HuH-7.5 (cell line): ENCODE results near the gene SLC12A7.

Experiments used
- DNase-seq: peaks from one replicate; pipeline ENCODE4 v3.0.0; 2011; ENCODE audit warnings: low spot score

The SLC12A7 gene

DNA sequence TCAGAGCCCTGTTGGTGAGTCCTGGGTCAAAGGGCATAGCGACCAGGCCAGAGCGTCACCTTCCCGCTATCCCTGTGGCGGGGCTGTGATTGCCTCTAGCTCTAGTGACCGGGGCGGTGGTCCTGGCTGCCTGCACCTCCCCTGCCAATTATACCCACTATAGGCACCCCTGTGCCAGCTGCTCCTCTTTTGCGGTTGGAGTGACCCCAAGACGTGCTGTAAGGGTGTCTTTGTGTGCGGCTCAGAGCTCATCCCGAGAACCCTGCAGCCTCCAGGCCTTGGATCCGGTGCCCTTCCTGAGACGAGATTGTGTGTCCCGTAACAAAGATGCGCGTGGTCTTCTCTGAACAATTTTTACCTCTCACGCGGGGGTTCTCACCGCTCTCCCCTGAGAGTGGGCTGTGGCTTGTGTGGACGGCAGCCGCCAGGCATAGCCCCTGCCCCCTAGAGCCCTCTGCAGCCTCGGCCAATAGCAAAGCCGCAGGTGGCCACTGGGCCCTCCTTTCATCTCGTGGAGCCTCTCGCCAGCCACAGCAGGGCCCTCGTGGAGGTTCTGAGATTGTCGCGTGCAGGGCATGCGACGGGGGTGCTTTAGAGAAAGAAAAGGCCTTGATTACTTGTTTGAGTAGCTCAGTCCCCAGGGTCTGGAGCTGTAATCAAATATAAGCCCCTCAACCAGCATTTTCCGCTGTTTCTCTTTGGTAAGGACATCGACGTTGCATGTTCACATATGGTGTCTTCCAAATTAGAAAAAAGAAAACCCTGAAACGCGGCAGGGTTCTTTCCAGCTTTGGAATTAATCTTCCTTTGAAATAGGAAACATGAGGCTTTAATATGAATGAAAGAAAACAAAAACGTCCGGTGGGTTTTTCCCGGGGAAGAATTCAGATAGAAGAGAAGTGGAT lies 92.6 kb downstream of the SLC12A7 start:
- no peak for DNase-seq

DNA sequence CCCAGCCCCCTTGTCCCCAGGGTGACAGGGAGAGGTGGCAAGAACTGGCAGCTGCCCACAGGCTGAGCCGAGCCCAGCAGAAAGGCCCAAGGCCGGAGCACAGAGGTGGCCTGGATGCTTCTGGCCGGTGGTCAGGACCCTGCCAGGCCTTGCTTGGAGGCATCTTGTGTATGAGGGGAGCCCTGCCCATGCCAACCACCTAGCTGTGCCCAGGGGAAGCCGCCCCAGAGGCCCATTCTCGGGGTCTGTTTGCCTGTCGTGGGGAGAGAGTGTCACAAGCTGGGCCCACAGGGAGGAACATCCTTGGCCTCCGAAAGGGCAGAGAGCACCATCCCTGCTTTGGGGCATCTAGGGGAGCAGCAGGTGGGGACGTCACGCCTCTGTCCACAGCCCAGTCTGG lies 93.3 kb downstream of the SLC12A7 start:
- DNase-seq: no peak

DNA sequence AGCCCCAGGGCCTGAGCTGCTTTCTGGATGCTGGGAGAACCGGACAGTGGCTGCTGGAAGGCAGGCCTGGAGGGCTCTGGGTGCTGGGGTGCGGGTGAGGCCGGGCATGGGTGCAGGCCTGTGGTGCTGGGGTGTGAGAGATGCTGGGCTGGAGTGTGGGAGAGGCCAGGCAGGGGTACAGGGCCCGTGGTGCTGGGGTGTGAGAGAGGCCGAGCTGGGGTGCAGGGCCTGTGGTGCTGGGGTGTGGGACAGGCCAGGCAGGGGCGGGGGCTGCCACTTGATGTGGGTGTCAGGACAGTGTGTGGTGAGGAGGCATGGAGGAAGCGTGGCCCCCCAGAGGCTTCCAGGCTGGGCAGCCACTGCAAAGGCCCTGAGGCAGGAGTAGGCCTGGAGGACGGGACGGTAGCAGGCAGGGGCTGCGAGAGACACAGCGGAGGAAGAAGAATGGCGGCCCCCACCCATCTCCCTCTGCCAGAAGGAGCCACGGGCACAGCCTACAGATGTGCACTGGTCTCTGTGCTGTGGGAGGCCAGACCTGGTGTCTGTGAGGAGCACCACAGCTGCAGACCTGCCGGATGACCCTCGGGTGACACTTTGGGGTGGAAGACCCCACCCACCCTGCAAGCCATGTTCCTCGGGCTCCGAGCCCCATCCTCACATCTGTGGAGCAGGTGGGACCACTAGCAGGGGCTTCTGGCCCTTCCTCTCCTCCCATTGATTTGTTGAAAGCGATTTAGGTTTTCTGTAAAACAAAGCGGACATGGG lies 94.0 kb downstream of the SLC12A7 start:
- DNase-seq: no peak

DNA sequence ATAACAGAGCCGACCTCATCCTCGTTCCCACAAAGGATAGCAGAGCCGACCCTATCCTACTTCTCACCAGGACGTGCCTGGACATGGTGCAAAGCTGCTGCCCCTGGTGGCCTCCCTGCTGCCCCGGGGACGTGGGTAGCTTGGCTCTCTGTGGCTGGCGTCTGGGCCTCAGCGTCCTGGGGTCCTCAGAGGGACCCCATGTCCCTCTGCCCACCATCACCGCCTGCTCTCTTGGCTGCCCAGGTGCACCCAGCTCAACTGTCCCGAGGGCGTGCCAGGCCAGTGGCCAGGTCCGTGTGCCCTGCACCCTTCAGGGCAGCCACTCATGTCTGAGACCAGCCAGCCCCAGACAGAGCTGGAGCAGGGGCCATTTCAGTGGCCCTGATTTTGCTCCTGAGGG lies 94.8 kb downstream of the SLC12A7 start:
- DNase-seq: no peak

DNA sequence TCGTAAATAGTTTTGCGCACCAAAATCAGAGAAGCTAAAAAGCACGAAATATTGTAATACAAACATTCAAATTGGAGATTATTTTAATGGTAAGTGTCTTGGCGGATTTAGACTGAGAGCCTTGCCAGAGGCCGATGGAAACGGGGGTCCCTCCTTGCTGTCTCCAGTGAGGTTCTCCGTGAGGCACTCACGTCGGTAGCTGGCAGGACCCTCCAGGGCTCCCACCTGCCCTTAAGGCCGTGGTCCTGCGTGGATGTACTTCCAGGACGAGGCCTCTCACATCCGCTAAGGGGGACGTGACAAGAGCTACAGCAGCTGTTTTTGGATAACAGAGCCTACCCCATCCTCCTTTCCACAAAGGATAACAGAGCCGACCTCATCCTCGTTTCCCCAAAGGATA lies 95.4 kb downstream of the SLC12A7 start:
- no peak for DNase-seq

DNA sequence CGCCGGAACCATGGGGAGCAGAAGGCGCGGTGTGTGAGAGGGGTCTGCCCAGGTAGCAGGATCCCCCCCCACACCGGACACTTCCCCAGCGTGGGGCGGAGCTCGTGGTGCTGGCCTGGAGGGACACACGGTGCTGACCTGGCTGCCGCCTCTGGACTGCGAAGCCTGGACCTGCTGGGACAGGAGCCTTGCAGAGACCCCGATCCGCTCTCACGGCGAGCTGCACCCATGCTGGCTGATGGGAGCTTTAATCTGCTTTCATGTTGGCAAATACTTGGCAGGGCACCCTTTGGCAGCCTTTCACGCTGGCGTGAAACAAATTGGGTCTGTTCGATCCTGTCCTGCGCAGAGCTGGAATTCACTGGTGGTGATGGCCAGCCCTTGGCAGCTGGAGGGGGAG lies 95.8 kb downstream of the SLC12A7 start:
- no peak for DNase-seq

DNA sequence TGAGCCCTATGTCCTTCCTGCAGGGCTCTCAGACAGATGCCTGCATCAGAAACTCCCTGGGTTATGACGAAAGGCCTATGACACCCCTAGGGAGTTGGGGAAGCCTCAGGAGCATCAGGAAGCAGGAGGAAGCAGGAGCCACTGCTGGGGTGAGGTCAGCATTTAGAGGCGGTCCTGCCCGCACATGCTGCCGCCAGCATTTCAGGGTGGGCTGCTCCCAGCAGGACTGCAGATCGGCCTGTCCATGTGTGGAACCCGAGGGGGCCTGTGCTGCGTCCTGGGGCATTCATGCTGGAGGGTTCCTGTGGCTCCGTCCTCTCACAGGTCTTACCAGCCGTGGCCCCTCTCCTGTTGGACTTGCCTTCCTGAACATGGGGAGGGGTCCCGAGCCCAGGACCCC lies 96.4 kb downstream of the SLC12A7 start:
- DNase-seq: no peak

DNA sequence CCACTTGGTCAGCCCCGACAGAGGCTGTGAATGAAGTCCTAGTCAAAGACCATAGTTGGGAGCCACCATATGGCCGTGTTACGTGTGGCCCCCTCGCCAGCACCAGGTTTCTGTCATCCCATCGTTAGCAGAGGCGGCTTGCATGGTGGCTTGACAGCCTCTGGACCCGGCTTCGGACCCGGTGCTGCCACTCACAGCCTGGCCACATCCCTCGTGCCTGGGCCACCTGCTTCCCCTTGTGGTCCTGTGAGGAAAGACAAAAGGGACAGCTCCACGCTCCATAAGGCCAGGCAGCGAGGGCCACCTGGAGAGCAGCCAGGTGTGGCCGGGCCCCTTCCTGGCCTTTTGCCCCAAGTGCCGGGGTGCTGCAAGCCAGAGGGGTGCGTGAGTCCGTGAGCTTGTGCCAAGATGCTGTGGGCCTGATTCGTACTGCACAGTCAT lies 97.1 kb downstream of the SLC12A7 start:
- DNase-seq: no peak

DNA sequence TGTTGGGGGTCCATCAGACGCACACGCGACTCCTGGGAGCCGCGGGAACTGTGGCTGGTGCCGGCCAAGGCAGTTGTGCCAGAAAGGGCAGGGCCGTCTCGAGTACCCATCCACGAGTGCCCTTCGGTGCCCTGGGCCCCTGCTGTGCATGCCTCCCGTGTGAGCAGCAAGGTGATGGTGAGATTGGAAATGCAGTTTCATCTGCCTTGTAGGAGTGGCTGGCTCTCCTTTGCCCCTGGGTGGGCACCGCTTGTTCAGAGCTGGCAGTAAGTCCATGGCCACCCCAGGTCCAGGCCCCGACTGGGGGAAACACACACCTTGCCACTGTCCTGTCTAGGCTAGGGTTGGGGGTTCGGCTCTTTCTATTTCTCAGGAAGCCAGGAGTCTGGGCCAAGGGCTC lies 97.5 kb downstream of the SLC12A7 start:
- DNase-seq: no peak

DNA sequence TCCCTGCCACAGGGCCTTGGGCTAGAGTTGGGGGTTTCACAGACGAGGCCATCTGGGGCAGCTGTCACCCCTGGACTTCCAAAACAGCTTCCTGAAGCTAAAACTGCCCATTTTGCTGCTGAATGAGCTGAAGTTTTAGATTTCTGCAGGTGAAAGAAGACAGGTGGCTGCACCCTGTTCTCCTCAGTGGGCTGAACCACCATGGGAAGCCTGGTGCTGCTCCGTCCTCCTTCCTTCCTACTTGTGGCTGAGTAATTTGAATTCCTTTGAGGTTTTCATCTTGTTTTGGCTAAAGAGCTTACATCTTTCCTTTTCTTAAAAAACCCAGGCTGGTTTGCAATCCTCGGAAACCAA lies 97.9 kb downstream of the SLC12A7 start:
- DNase-seq: no peak

DNA sequence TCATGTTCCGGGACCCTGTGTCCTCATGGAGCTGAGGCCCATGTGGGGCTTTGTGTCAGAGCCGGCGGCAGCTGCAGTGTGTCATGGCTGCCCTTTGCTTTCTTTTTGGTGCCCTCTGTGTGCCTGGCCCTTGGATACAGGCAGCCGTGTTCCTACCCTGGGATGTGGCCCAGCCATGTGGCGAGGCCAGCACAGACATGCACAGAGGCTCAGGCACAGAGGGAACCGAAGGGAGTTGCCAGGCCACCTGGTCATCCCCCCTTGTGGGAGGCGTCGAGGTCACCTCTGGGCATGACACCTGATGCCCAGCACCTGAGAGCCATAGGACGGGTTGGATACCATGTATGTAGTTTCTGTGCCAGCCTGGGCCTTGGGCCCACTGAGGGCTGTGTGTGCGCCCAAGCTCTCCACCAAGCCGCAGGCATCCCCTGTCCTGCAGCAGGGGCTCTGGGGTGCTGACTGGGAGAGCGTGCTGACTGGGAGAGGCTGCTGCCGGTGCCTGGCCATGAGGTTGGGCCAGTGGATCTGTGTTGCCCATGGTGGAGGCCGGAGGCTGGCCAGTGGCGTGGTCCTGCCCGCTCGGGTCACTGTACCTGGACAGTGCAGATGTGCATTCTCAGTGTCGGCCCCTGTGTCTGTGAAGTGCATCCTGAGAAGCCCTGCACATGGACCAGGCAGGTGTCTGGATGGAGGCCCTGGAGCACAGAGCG lies 98.5 kb downstream of the SLC12A7 start:
- DNase-seq: no peak

DNA sequence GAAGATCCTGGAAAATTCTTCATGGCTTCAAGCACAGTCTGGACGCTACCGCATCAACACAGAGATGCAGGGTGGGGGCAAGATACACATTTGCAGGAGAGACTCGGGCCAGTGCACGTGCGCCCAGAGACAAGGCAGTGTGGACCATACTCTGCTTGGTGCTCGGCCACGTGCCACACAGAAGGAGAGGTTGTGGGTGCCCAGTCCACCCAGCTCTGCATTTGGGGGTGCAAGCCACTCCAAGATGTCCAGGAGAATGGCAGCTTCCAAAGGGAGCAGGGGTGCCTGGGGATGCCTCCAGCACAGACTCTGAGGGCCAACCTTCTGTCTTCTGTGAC lies 99.0 kb downstream of the SLC12A7 start:
- DNase-seq: no peak

DNA sequence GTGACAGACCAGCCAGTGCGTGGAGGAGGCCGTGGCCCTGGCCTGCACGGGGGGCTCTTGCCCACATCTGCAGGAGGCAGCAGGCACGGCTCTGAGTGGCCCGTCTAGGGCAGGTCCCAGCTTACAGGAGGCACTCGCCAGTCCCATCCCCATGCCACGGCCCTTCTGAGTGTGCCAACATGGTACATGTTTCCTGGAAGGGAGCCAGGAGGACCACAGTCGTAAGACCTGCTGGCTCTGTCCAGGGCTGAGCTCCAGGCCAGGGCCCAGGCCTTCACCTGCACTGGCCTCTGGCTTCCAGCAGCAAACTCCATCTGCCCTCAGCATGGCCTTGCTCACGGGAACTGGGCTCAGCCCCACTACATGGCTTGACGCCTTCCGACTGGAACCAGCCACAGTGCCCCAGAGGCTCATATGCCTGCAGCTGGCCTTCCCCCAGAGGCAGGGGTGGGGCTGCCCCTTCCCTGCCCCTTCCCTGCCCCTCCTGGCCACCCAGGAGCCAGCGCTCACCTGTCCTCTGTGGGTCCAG lies 99.5 kb downstream of the SLC12A7 start:
- no peak for DNase-seq

DNA sequence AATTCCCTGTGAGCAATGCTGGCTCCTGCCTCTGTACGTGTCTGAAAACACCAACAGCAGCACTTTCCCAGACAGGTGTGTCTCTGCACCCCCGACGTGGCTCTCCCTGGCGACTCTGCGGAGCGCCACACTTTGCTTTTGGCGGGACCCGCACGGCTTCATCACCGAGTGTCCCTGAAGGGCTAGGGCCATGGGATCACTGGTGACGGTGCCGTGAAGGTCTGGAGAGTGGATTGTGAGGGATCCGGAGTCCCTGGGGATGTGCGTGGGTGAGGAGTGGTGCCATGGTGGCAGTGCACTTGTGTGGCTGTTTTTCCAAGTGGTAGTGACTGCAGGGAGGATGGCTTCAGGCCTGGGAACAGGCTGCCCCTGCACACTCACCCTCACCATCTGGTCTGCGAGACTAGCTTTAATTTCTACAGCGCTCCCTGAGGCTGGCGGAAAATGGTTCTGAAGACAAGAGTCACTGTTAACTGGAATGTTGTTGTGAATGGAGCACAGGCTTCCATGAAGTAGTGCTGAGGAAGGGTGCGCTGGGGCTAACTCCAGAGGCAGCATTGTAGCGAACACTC lies 100.0 kb downstream of the SLC12A7 start:
- no peak for DNase-seq

DNA sequence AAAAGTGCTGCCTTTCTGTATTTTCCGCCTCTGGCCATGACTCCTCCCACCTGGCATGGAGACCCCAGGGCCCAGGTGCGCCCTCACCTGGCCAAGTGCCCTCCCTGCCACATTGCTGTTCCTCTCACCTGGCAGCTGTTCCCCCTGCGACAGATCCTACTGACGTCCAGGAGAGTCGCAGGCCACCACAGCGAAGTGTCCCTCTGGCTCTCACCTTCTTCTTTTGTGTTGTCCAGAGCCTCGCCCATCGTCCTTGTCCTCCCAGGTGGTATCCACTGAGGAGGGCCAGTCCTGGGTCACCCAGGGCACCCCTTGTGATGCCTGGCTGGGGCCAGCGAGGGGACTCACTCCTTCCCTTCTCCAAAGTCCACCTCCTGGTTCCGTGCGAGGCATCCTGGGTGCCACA lies 100.6 kb downstream of the SLC12A7 start:
- peak; percentile 96 for DNase-seq

DNA sequence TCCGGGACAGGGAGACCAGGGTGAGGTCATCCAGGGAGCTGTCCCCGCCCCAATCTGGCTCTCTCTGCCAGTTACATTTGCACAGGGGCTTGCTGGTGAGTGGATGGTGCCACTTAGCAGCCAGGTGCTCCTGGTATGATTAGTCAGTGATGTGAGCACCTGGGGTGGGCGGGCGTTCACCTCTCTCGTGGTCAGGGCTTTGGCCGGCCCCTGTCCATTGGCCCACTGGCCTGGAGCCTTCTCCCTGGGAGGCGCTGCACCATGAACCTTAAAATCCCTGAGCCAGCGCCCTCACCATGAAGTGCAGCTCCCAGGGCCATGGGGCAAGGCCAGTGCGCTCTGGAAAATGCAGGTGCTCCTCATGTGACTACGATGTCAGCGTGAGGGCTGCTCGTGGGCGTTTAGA lies 101.2 kb downstream of the SLC12A7 start:
- DNase-seq: no peak

DNA sequence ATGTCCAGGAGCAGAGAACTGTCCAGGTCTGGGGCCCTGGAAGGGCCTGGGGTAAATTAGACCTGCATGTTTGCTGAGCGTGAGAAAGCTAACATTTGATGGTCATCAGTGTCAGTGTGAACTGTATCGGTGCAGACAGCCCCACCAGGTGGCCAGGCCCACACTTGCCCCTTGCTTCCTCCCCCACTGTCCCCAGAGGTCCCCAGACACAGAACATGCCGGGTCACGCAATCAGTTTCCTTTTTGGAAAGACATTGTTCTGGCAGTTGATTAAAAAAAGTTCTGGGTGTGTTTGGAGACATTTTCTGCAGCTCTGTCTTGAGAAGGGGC lies 101.7 kb downstream of the SLC12A7 start:
- peak; percentile 85 for DNase-seq

DNA sequence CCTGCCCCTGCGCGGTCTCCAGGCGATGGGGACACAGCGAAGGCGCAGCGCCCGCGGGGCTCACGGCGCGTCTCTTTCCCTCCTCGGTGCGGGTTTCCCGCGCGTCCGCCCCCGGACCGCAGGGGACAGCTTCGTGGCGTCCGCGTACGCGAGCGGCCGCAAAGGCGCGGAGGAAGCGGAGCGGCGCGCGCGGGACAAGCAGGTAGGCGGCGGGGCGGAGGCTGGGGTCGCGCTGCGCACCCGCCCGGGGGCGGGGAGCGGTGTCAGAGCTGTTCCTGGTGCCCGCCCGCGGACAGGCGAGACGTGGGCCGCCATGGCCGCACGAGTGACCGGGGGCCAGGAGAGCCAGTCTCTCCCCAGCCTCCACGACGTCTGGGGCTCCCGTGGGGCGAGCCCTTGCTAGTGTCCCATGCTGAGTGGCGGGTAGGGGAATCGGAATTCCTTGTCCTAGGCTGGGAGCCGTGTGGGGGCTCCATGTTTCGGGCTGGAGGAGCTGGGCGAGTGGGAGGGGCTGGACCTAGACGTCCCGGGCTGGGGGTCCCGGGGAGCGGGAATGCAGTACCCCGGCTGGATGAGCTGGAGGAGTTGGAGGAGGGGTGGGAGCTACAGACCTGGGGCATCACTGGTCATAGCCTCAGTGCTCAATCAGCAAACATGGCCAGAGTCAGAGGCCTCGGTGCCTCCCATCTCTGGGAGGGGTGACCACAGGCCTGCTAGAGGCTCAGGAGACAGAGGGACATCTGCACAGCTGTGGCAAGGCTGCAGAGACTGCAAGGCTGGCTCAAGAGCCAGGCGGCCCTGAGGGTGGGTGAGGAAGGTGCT lies 102.3 kb downstream of the SLC12A7 start:
- no peak for DNase-seq

DNA sequence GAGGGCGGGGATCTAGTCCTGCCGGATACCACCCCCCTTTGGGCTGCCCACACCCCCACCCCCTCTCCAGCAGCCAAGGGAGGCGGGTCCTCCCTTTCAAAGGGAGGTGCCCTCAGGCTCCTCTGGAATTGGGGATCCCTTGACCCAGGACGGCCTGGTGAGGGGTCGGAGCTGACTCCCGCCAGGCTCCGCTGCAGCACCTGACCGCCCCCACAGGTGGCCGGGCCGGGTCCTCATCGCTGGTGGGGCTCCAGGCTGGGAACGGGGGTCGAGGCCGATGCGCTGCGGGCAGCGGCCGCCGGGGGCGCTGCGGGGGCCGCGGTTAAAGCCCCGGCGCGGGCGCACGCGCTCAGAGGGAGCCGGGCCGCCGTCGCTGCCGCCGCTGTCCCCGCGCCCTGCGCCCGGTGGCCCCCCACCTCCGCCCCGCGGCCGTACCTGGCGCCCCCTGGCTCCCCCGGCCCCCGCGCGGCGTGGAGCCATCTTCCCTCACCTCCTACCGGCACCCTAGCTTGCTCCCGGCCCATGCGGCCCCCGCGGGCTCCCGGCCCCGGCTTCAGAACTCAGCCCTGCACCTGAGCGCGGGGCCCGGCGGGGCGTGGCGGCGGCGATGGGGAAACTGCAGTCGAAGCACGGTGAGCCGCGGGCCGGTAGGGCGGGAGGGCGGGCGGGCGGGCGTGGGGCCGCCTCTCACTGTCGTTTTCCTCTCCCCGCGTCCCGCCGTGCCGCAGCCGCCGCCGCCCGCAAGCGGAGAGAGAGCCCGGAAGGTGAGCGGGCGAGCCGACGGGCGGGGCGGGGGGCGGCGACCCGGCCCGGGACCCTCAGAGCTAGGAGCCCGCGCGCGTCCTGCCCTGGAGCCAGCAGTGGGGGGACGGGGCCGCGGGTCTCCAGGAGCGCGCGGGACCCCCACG lies 103.2 kb downstream of the SLC12A7 start, which contains the start of gene NKD2:
Gene NKD2 (plus strand): TSS at position 352 of the 908 bp plus-strand sequence. CDS start 256 bp downstream, at position 608.
- DNase-seq: peak; percentile 89
